Caco-2 (cell line): Measurements from ENCODE around the gene GABPB1. TPM values are rescaled to one million over a fixed set of nuclear protein-coding genes. Genes with fewer than 3 reads are reported as not detected.
A peak's percentile ranks its signal among the peaks of the same experiment; 100 is the strongest.

Experiments
- BruUV-seq: library from RNA; stranded (reverse); fragments of 400-500 nt; replicated peaks from 2 replicates; lab custom pipeline; 2021; lab: Mats Ljungman, UMichigan
- CTCF ChIA-PET: fragments of 300-600 bp; sonication (Branson Sonifier 250); formaldehyde crosslinking; loops from one replicate; lab custom pipeline; 2022; ENCODE audit warnings: antibody characterized with exemption; lab: Charles Lee
- POLR2A ChIA-PET: fragments of 300-600 bp; sonication (Branson Sonifier 250); formaldehyde crosslinking; loops from one replicate; lab custom pipeline; 2022; ENCODE audit warnings: antibody characterized with exemption; lab: Charles Lee
- DNase-seq, 2 experiments: peaks; one replicate each; pipeline versions ENCODE4 v3.0.0 to v3.0.0-alpha.2; 2020 to 2022
- H3K27me3 ChIP-seq: replicated peaks from 2 replicates; pipeline ENCODE4 v1.6.0; 2011; ENCODE audit warnings: low read length; ENCODE audit not compliant: control insufficient read depth, insufficient read depth
- H3K36me3 ChIP-seq: 2 replicates; pipeline ENCODE4 v1.5.1; 2011; ENCODE audit warnings: low read length; ENCODE audit not compliant: control insufficient read depth, insufficient read depth
- H3K4me1 ChIP-seq: fragments of 250-450 bp; sonication (Bioruptor Pico); 2 replicates; pipeline ENCODE4 v1.5.1; 2020; ENCODE audit warnings: mild to moderate bottlenecking
- H3K4me3 ChIP-seq: 2 replicates; pipeline ENCODE4 v1.5.1; 2011; ENCODE audit warnings: low read depth, mild to moderate bottlenecking, control low read depth, low read length
- H3K9me3 ChIP-seq: fragments of 250-450 bp; sonication (Bioruptor Pico); 2 replicates; pipeline ENCODE4 v1.5.1; 2020; ENCODE audit warnings: mild to moderate bottlenecking, moderate library complexity
- H3K27ac Mint-ChIP-seq: one replicate; pipeline ENCODE4 v1.8.0; 2022; ENCODE audit warnings: mixed read lengths; ENCODE audit not compliant: unreplicated experiment
- H3K27me3 Mint-ChIP-seq: one replicate; pipeline ENCODE4 v1.8.0; 2022; ENCODE audit warnings: mixed read lengths; ENCODE audit not compliant: insufficient read depth, unreplicated experiment
- H3K36me3 Mint-ChIP-seq: one replicate; pipeline ENCODE4 v1.8.0; 2022; ENCODE audit warnings: mild to moderate bottlenecking, mixed read lengths; ENCODE audit not compliant: insufficient read depth, unreplicated experiment
- H3K4me1 Mint-ChIP-seq: one replicate; pipeline ENCODE4 v1.8.0; 2022; ENCODE audit warnings: low read depth, mixed read lengths; ENCODE audit not compliant: unreplicated experiment
- H3K4me3 Mint-ChIP-seq: one replicate; pipeline ENCODE4 v1.8.0; 2022; ENCODE audit warnings: mild to moderate bottlenecking, moderate library complexity, mixed read lengths; ENCODE audit not compliant: unreplicated experiment
- H3K9me3 Mint-ChIP-seq: one replicate; pipeline ENCODE4 v1.8.0; 2022; ENCODE audit warnings: mixed read lengths; ENCODE audit not compliant: unreplicated experiment
- CTCF ChIP-seq, 2 experiments: fragments of 200-600 bp in 1 of 2; IDR thresholded peaks; 1 replicate in 1 of 2; 2 replicates in 1 of 2; pipeline versions ENCODE4 v1.5.1 to v1.8.0; 2011 to 2022; ENCODE audit warnings: antibody characterized with exemption in 1 of 2, control low read depth in 1 of 2, inconsistent platforms in 1 of 2, low read depth in 1 of 2, low read length in 1 of 2, mild to moderate bottlenecking in 1 of 2, moderate library complexity in 1 of 2; ENCODE audit not compliant: insufficient read depth in 1 of 2, severe bottlenecking in 1 of 2, unreplicated experiment in 1 of 2
- intact Hi-C: fragments of 100-400 bp; cut with micrococcal nuclease; formaldehyde crosslinking; loops from one replicate; pipeline ENCODE4 v1.10.0; 2022; ENCODE audit not compliant: unreplicated experiment
- total RNA-seq: library from RNA; stranded (reverse); gene quantifications from 2 replicates; pipeline ENCODE4 v1.2.3, GENCODE V29; 2022

The GABPB1 gene
- total RNA-seq, 1 experiment from 2014 or later: 44.7 TPM

- CTCF ChIA-PET: interaction anchor here (0.7 kb wide), 1 partner anchor 74 kb away, joined by 9 read pairs; no protein-coding TSS in a partner anchor
- no peak overlapping the region for H3K27ac Mint-ChIP-seq
- no peak for DNase-seq
- H3K4me3 ChIP-seq: no peak overlapping the region
- no peak overlapping the region for H3K4me3 Mint-ChIP-seq
- peaks cover 10% of the 10 kb centered on the region for H3K4me1 ChIP-seq
- intact Hi-C loops: no loop called here
- TF ChIP-seq CTCF (IDR thresholded peaks at IDR 0.05; ENCODE audit: insufficient read depth in 1 of 2, low read depth in 1 of 2, low read length in 1 of 2, severe bottlenecking in 1 of 2, unreplicated experiment in 1 of 2): no peak
- POLR2A ChIA-PET: no interaction called here
- no peaks in the 10 kb centered on the region for H3K27me3 ChIP-seq
- H3K9me3 Mint-ChIP-seq: no peaks in the 10 kb centered on the region
- no TSS peak for BruUV-seq
- H3K36me3 ChIP-seq: no peaks in the 10 kb centered on the region
- H3K36me3 Mint-ChIP-seq: no peaks in the 10 kb centered on the region
- peaks cover 18% of the 10 kb centered on the region for H3K4me1 Mint-ChIP-seq
- H3K9me3 ChIP-seq: no peaks in the 10 kb centered on the region
- H3K27me3 Mint-ChIP-seq: peaks cover under 1% of the 10 kb centered on the region
Observed at GRCh38 chr15:50261981-50262380, 93.0 kb downstream of the GABPB1 start.

- H3K4me1 Mint-ChIP-seq: peaks cover 18% of the 10 kb centered on the region
- no peak for TF ChIP-seq CTCF (IDR thresholded peaks at IDR 0.05; ENCODE audit: insufficient read depth in 1 of 2, low read depth in 1 of 2, low read length in 1 of 2, severe bottlenecking in 1 of 2, unreplicated experiment in 1 of 2)
- no peaks in the 10 kb centered on the region for H3K9me3 ChIP-seq
- no TSS peak for BruUV-seq
- intact Hi-C loops: no loop called here
- no peaks in the 10 kb centered on the region for H3K9me3 Mint-ChIP-seq
- POLR2A ChIA-PET: interaction anchor here (1.3 kb wide), 1 partner anchor 74 kb away, joined by 9 read pairs; no protein-coding TSS in a partner anchor
- H3K27me3 Mint-ChIP-seq: no peaks in the 10 kb centered on the region
- no peak overlapping the region for H3K4me3 ChIP-seq
- peaks cover 13% of the 10 kb centered on the region for H3K4me1 ChIP-seq
- no peaks in the 10 kb centered on the region for H3K36me3 Mint-ChIP-seq
- H3K27me3 ChIP-seq: no peaks in the 10 kb centered on the region
- CTCF ChIA-PET: interaction anchor here (0.5 to 1.2 kb wide), 5 partner anchors 20 to 147 kb away, joined by 3 to 4 read pairs (median 4); partner anchors contain the start of gene SLC27A2
- DNase-seq: peak; percentile 48
- H3K36me3 ChIP-seq: no peaks in the 10 kb centered on the region
- no peak overlapping the region for H3K4me3 Mint-ChIP-seq
- H3K27ac Mint-ChIP-seq: peak overlapping the region; percentile 34
Observed at GRCh38 chr15:50260969-50261496, 94.0 kb downstream of the GABPB1 start.

- Mint-ChIP-seq H3K27me3 (no peaks in the 10 kb centered on the region), H3K4me3 (no peak overlapping the region), H3K27ac (no peak overlapping the region), H3K9me3 (no peaks in the 10 kb centered on the region), H3K36me3 (no peaks in the 10 kb centered on the region), H3K4me1 (peaks cover 18% of the 10 kb centered on the region)
- Histone ChIP-seq H3K36me3 (no peaks in the 10 kb centered on the region), H3K4me1 (peaks cover 13% of the 10 kb centered on the region), H3K4me3 (no peak overlapping the region), H3K9me3 (no peaks in the 10 kb centered on the region), H3K27me3 (no peaks in the 10 kb centered on the region)
- no peak for TF ChIP-seq CTCF (IDR thresholded peaks at IDR 0.05; ENCODE audit: insufficient read depth in 1 of 2, low read depth in 1 of 2, low read length in 1 of 2, severe bottlenecking in 1 of 2, unreplicated experiment in 1 of 2)
- no TSS peak for BruUV-seq
- ChIA-PET POLR2A (no interaction called here), CTCF (no interaction called here)
- no peak for DNase-seq
- intact Hi-C loops: no loop called here
Observed at GRCh38 chr15:50259276-50259675, 95.7 kb downstream of the GABPB1 start.
